T-helper 1 cell treated with Interleukin-12 subunit alpha and Interleukin-12 subunit beta and Interleukin-4 antibody, amounts not matched to agents 30 μg/mL and 1 μg/mL, for 36 hours (primary cell): ENCODE data around the gene S100A16.
"Not testable (repeated sequence)": the region's sequence is repeated elsewhere in the genome, so short reads cannot be mapped to it uniquely, and the experiment has no call there.

Source experiments
- H3K27ac Mint-ChIP-seq: one replicate; pipeline ENCODE4 v1.8.0; 2021; ENCODE audit warnings: mild to moderate bottlenecking, mixed read lengths
- H3K27me3 Mint-ChIP-seq: one replicate; pipeline ENCODE4 v1.8.0; 2021; ENCODE audit warnings: low read depth, mixed read lengths
- H3K36me3 Mint-ChIP-seq: one replicate; pipeline ENCODE4 v1.8.0; 2021; ENCODE audit warnings: low read depth, mixed read lengths
- H3K4me1 Mint-ChIP-seq: one replicate; pipeline ENCODE4 v1.8.0; 2021; ENCODE audit warnings: low read depth, mixed read lengths
- H3K4me3 Mint-ChIP-seq: one replicate; pipeline ENCODE4 v1.8.0; 2021; ENCODE audit warnings: mild to moderate bottlenecking, moderate library complexity, mixed read lengths
- H3K9me3 Mint-ChIP-seq: one replicate; pipeline ENCODE4 v1.8.0; 2021; ENCODE audit warnings: mixed read lengths

The S100A16 gene

DNA sequence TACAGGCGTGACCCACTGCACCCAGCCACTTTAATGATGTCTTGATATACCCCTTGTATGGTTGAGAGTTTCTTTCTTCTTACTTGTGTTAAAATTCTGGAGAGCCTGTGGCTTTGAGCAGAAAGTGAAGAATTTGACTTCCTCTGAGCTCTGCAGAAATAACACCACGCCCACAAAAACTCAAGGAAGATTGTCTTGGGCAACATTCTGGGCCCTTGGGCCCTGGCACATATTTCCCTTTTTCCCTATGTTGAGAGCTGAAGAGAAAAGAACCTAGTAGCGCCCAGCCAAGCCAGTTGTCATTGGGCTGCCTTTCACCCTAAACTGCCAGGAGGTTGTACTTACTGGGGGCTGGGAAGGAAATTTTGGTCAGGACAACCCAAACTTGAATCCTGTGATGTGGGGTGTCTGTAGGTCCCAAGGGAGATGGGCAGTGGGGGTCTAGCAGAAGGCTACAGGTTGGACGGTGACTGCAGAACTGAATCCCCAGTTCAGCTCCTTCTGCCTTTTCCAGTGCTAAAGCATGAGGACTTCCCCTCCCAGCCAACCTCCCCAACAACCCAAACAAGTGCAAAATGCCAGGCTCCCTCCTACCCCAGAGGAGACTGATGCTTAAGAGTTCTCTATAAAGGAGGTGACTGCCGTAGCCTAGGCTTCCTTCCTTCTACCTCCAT lies 33.9 kb upstream of the S100A16 start:
- Mint-ChIP-seq H3K36me3 (peaks cover 54% of the 10 kb centered on the region), H3K27me3 (no peaks in the 10 kb centered on the region), H3K9me3 (no peaks in the 10 kb centered on the region), H3K4me3 (no peak overlapping the region), H3K27ac (peak overlapping the region; percentile 29), H3K4me1 (peaks cover 39% of the 10 kb centered on the region)

DNA sequence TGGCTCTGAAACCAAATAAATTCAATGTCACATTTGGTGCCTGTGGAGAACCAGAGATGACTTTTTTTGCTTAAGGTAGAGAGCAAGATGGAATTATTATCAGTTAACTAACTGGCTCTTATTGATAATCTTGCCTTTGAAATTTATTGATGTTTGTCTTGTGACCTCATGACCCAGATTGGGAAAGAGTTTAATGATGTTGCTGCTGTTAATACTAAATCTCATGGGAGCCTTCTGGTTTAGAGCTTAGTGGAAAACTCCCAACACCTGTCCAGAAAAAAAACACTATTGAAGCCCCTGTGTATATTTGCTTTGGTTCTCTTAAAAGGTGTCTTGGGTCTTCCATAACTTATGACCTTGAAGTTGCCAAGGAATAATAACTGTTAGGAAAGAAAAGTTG lies 30.9 kb upstream of the S100A16 start:
- Mint-ChIP-seq H3K4me1 (peaks cover 33% of the 10 kb centered on the region), H3K27ac (no peak overlapping the region), H3K9me3 (no peaks in the 10 kb centered on the region), H3K36me3 (peaks cover 68% of the 10 kb centered on the region), H3K27me3 (no peaks in the 10 kb centered on the region), H3K4me3 (no peak overlapping the region)

DNA sequence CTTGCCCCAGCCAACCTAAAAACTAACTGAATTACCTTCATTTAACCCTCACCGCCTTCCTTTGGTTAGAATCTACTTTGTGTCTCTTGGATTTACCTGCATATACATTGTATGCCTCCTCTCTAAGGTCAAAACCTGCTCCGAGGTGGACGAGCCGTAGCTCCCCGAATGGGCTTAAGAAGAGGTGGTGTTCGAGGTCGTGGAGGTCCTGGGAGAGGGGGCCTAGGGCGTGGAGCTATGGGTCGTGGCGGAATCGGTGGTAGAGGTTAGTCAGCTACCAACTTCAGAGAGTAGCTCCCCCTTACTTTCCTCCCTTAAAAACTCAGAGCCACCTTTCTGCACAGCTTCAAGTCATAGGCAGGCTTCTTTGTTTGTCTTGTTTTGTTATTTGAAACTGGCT lies 30.2 kb upstream of the S100A16 start:
- H3K4me3 Mint-ChIP-seq, result no peak overlapping the region
- H3K27me3 Mint-ChIP-seq, result no peaks in the 10 kb centered on the region
- peaks cover 33% of the 10 kb centered on the region for H3K4me1 Mint-ChIP-seq
- H3K9me3 Mint-ChIP-seq, result no peaks in the 10 kb centered on the region
- peaks cover 68% of the 10 kb centered on the region for H3K36me3 Mint-ChIP-seq
- H3K27ac Mint-ChIP-seq, result no peak overlapping the region

DNA sequence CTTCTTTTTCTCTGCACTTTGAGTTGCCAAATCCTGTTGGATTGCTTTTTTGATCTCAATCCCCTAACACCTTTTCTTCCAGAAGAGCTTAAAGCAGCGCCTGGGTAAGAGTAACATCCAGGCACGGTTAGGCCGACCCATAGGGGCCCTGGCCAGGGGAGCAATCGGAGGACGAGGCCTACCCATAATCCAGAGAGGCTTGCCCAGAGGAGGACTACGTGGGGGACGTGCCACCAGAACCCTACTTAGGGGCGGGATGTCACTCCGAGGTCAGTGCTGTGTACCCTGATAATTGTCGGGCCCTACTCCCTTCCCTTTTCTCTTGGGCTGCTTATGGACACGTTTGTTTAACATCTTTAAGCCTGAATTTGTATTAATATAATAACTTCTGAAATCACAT lies 29.2 kb upstream of the S100A16 start:
- H3K4me3 Mint-ChIP-seq, result no peak overlapping the region
- no peaks in the 10 kb centered on the region for H3K9me3 Mint-ChIP-seq
- H3K4me1 Mint-ChIP-seq, result peaks cover 34% of the 10 kb centered on the region
- peaks cover 70% of the 10 kb centered on the region for H3K36me3 Mint-ChIP-seq
- no peaks in the 10 kb centered on the region for H3K27me3 Mint-ChIP-seq
- no peak overlapping the region for H3K27ac Mint-ChIP-seq

DNA sequence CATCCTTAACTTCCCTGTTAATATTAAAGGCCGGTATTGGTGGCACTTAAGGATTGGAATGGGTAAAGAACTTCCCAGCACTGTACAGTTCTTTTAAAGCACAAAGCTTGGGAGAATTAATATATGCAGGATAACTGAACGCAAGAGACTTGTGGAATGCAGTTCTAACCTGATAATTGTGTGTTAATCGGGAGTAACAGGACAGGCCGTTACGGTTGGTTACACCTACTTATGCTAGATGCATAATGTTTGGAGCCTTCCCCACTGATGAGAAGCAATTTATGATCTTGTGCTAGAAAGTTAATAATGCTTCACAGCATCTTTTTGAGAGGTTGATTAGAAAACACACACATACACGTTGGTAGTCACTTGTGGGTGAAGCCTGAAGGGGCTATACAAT lies 27.9 kb upstream of the S100A16 start:
- H3K27ac Mint-ChIP-seq, result no peak overlapping the region

DNA sequence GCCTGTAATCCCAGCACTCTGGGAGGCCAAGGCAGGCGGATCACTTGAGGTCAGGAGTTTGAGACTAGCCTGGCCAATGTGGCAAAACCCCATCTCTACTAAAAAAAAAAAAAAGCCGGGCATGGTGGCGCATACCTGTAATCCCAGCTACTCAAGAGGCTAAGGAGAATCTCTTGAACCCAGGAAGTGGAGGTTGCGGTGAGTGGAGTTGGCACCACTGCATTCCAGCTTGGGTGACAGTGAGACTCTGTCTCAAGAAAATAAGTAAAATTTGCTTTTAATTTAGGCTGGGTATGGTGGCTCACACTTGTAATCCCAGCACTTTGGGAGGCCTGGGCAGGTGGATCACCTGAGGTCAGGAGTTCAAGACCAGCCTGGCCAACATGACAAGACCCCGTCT lies 27.3 kb upstream of the S100A16 start:
- H3K9me3 Mint-ChIP-seq, H3K27ac Mint-ChIP-seq, H3K27me3 Mint-ChIP-seq, H3K4me3 Mint-ChIP-seq: not testable (repeated sequence)
- Mint-ChIP-seq H3K4me1 (peaks cover 29% of the 10 kb centered on the region), H3K36me3 (peaks cover 58% of the 10 kb centered on the region)

More for the DNA sequence above, 27.9 kb upstream of the S100A16 start:
- no peaks in the 10 kb centered on the region for H3K27me3 Mint-ChIP-seq
- H3K4me1 Mint-ChIP-seq, result peaks cover 35% of the 10 kb centered on the region
- peaks cover 64% of the 10 kb centered on the region for H3K36me3 Mint-ChIP-seq
- H3K9me3 Mint-ChIP-seq, result no peaks in the 10 kb centered on the region
- H3K4me3 Mint-ChIP-seq, result no peak overlapping the region

DNA sequence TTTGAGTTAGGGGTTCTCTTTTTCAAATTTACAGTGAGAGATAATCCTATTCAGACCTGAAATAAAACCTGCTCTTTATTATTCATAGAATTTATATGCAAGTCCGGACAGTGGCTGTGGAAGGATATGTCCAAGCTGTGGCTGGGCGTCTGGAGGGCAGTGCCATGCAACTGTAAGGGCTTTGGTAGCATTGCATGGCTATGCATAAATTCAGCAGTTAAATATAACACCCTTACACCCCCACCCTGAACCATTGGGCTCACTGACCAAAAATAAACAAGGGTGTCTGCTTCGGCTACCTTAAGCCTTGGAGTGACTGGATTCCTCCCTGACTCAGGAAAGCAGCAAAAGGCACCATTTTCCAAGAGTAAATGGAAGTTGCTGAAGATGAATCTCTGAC lies 26.3 kb upstream of the S100A16 start:
- Mint-ChIP-seq H3K9me3 (no peaks in the 10 kb centered on the region), H3K36me3 (peaks cover 53% of the 10 kb centered on the region), H3K4me1 (peaks cover 26% of the 10 kb centered on the region), H3K27ac (no peak overlapping the region), H3K4me3 (no peak overlapping the region), H3K27me3 (no peaks in the 10 kb centered on the region)

DNA sequence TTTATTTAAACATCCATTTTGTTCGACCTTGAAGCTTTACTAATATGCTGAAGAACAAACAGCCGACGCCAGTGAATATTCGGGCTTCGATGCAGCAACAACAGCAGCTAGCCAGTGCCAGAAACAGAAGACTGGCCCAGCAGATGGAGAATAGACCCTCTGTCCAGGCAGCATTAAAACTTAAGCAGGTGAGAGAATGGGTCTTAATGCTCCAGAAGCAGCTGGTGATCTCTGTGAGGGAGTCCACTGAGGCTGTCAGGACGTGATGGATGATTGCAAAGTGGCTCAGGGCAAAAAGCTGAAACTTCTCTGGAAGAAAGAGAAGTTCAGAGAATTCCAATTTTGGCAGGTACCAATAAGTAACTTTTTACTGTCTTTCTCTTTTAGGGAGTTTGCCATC lies 25.3 kb upstream of the S100A16 start:
- no peak overlapping the region for H3K27ac Mint-ChIP-seq
- H3K9me3 Mint-ChIP-seq, result no peaks in the 10 kb centered on the region
- no peaks in the 10 kb centered on the region for H3K27me3 Mint-ChIP-seq
- no peak overlapping the region for H3K4me3 Mint-ChIP-seq
- H3K4me1 Mint-ChIP-seq, result peaks cover 18% of the 10 kb centered on the region
- H3K36me3 Mint-ChIP-seq, result peaks cover 45% of the 10 kb centered on the region

DNA sequence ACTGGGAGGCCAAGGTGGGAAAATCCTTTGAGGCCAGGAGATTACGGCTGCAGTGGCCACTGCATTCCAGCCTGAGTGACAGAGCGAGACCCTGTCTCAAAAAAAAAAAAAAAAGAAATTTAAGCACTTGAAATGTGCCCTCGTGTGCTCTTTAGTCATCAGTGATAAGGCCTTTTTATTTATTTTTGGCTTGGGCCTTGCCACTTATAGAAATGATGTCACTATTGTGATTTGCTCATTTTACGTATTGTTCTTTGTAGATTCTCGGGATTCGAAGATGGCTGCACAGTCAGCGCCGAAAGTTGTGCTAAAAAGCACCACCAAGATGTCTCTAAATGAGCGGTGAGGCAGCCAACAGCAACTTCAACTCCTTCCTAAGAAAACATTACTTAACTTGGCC lies 23.4 kb upstream of the S100A16 start:
- peaks cover 25% of the 10 kb centered on the region for H3K4me1 Mint-ChIP-seq
- H3K4me3 Mint-ChIP-seq, result peak overlapping the region; percentile 67
- H3K36me3 Mint-ChIP-seq, result peaks cover 27% of the 10 kb centered on the region
- no peaks in the 10 kb centered on the region for H3K27me3 Mint-ChIP-seq
- no peak overlapping the region for H3K27ac Mint-ChIP-seq
- H3K9me3 Mint-ChIP-seq, result no peaks in the 10 kb centered on the region

DNA sequence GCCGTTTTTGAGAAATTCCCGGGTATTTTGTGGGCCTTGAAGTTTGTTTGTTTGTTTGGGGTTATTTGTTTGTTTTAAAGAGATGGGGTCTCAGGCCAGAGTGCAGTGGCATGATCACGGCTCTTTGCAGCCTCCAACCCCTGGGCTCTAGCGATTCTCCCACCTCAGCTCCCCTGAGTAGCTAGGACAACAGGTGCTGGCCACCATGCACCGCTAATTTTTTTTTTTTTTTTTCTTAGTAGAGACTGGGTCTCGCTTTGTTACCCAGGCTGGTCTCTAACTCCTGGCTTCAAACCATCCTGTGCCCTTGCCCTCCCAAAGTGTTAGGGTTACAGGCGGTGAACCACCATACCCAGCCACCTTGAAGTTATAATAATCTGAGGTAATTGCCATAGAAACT lies 22.9 kb upstream of the S100A16 start:
- Mint-ChIP-seq H3K9me3 (no peaks in the 10 kb centered on the region), H3K4me1 (peaks cover 23% of the 10 kb centered on the region), H3K27me3 (no peaks in the 10 kb centered on the region), H3K4me3 (peak overlapping the region; percentile 67), H3K27ac (no peak overlapping the region), H3K36me3 (peaks cover 23% of the 10 kb centered on the region)

DNA sequence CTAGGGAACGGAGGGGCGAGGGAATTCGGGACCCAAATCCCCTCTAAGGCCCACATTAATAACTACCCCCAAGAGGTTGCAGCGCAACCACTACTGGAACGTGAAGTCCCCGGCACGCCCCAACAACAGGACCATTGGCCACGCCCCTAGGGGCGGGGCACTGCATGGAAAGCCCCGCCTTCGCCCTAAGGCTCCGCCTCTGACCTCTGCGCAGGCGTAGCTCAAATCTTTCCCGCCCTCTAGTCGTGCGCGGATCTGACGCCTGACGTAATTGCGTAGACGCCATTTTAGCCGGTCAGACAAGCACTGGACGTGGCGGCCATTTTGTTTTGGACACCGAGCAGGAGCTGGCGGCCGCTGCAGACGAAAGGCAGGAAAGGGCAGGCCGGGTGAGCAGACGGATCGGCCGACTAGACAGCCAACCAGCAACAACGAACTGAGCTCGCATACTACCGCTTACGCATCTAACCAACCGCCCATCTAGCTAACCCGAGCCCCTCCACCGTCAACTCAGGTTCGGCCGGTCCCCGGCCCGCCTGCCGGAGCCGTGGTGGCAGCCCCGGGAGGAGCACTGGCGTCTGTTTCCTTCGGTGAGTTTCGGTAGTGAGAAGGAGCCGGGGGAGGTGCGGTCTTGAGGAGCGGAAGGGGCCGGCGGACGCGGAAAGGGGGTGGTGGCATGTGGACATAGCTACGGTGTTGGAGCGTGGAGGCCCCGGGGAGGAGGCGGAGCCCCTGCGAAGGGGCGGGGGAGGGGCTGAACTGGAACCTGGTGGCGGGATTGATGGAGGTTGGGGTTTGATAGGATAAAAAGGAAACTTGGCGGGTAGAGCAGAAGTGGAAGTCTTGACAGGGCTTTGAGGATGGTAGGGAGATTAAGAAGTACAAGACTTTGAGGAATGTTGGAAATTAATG lies 21.1 kb upstream of the S100A16 start, which contains the start of gene CHTOP:
TSS of gene CHTOP (plus strand) at position 313 of the 912 bp plus-strand sequence. CDS start 2,523 bp downstream, outside the sequence.
- H3K4me3 Mint-ChIP-seq, result peak within 1 kb of the TSS; percentile 94
- H3K9me3 Mint-ChIP-seq, result no peaks in the 10 kb centered on the region
- peaks cover 23% of the 10 kb centered on the region for H3K4me1 Mint-ChIP-seq
- H3K36me3 Mint-ChIP-seq, result peaks cover 19% of the 10 kb centered on the region
- peak within 1 kb of the TSS; percentile 100 for H3K27ac Mint-ChIP-seq
- H3K27me3 Mint-ChIP-seq, result no peaks in the 10 kb centered on the region

DNA sequence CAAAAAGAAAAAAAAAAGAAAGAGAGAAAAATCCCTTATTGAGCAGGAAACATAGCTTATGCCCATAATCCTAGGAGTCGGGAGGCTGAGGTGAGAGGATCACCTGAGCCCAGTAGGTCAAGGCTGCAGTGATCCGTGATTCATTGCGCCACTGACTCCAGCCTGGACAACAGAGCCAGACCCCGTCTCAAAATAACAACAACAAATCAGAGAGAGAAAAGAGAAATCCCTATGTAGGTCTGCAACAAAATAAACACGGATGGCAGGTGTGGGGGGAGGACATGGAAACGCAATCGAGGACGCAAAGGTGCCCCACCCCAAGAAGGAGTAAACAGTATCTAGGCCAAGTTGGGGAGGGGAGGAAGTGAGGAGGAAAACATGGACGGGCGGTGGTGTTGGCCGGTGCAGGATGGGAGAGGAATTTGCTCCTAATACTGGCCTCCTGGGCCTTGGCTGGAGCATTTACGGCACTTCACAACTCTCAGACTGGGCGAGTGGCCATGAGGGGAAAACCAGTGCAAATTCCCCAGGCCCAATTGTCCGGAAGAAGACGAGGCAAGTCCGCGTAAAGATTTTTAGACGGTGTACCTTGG lies 20.3 kb upstream of the S100A16 start:
- H3K4me1 Mint-ChIP-seq, result peaks cover 23% of the 10 kb centered on the region
- peaks cover 18% of the 10 kb centered on the region for H3K36me3 Mint-ChIP-seq
- H3K9me3 Mint-ChIP-seq, result no peaks in the 10 kb centered on the region

DNA sequence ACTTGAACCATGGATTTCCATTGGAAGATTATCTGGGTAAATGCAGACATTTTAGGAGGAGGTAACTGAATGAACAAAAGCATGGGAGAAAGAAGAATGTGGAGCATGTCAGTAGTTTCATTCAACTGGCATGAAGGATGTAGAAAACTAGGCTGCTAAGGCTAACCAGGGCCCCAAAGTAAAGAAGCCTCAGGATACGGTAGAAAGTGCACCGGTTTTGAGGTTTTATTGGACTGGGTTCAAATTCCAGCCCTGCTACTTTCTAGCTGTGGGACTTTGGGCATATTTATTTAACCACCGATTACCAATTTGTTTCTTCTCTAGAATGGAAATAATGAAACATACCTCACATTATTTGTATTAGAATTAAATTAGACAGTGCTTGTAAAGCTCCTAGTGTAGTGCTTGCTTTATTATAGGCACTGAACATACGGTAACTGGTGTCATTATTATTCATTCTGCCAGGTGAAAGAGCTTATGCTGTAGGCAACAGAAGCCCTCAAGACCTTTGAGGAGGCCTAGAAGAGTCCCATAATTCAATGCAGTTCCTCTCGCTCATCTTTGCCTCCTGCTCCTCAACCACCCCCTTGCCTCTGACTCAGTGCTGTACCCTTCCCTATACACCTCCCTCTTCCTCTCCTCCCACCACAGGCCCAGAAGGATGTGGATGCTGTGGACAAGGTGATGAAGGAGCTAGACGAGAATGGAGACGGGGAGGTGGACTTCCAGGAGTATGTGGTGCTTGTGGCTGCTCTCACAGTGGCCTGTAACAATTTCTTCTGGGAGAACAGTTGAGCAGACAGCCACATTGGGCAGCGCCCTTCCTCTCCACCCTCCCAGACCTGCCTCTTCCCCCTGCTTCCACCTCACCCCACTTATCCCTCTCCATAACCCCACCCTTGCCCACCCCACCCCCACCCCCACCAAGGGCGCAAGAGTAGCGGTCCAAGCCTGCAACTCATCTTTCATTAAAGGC lies 18.4 kb upstream of the S100A16 start:
- Mint-ChIP-seq H3K36me3 (peaks cover 6% of the 10 kb centered on the region), H3K4me3 (no peak overlapping the region), H3K9me3 (no peaks in the 10 kb centered on the region), H3K27me3 (no peaks in the 10 kb centered on the region), H3K27ac (no peak overlapping the region), H3K4me1 (peaks cover 12% of the 10 kb centered on the region)

More for the DNA sequence above, 20.3 kb upstream of the S100A16 start:
- peak overlapping the region; percentile 100 for H3K27ac Mint-ChIP-seq
- H3K4me3 Mint-ChIP-seq, result peak overlapping the region; percentile 94
- no peaks in the 10 kb centered on the region for H3K27me3 Mint-ChIP-seq

DNA sequence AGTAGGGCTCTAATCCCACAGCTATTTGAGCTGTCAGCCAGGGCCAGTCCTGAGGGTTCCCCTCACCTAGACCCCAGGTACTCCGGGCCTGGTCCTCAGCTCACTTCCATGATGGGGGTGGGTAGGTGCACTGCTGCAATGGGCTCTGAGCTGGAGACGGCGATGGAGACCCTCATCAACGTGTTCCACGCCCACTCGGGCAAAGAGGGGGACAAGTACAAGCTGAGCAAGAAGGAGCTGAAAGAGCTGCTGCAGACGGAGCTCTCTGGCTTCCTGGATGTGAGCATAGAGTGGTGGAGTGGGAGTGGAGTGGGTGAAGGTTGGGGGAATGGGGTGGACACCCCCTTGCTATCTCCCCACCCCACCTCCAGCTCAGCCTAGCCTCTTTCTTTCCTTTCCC lies 17.4 kb upstream of the S100A16 start:
- Mint-ChIP-seq H3K4me3 (no peak overlapping the region), H3K9me3 (no peaks in the 10 kb centered on the region), H3K27ac (no peak overlapping the region), H3K27me3 (no peaks in the 10 kb centered on the region), H3K4me1 (peaks cover 12% of the 10 kb centered on the region), H3K36me3 (peaks cover 6% of the 10 kb centered on the region)
